Retinal pigment epithelial cell (primary cell): Measurements from ENCODE around the gene CCDC27.

Experiments
- DNase-seq: peaks from one replicate; pipeline ENCODE4 v3.0.0-alpha.2; 2010; ENCODE audit warnings: low read depth
- H3K4me3 ChIP-seq: 2 replicates; pipeline ENCODE4 v1.5.1; 2011; ENCODE audit warnings: mild to moderate bottlenecking, low read length, control low read depth, moderate library complexity
- TF ChIP-seq, protein P1 (sequence below): conservative IDR thresholded peaks from 2 replicates; pipeline ENCODE4 v1.5.1; 2011; ENCODE audit warnings: low read depth, low read length, control low read depth, inconsistent platforms

CCDC27 gene

DNA sequence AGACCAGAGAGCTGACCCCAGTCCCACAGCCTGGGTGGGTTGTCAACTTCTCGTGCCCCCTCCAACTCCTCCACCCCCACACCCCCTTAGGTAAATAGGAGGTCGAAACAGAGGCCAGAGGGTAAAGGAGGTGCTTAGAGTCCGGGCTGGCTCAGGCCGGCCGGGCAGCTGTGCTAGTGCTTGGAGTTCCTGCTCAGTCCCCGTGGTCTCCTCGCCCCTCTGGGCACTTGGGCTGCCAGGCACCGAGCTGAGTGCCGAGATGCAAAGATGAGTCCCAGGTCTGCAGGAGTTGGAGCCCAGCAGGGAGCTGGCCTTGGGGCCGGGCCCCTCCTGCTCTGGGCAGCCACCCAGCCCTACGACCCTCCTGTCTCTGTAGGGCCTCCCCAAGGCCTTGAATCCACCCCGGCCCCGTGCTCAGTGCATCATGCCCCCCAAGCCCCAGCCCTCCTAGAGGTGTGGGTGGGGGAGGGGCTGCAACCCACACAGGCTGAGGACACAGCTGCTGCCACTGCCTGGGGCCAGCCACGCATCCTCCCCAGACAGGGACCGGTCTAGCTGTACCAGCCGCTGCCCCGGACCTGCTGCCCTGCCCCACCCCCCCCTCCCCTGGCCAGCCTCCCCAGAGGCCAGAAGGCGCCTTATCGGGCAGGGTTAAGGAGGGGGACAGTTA, 22.2 kb downstream of the CCDC27 start:
- H3K4me3 ChIP-seq, result no peak overlapping the region
- DNase-seq, result no peak
- TF ChIP-seq, protein P1, sequence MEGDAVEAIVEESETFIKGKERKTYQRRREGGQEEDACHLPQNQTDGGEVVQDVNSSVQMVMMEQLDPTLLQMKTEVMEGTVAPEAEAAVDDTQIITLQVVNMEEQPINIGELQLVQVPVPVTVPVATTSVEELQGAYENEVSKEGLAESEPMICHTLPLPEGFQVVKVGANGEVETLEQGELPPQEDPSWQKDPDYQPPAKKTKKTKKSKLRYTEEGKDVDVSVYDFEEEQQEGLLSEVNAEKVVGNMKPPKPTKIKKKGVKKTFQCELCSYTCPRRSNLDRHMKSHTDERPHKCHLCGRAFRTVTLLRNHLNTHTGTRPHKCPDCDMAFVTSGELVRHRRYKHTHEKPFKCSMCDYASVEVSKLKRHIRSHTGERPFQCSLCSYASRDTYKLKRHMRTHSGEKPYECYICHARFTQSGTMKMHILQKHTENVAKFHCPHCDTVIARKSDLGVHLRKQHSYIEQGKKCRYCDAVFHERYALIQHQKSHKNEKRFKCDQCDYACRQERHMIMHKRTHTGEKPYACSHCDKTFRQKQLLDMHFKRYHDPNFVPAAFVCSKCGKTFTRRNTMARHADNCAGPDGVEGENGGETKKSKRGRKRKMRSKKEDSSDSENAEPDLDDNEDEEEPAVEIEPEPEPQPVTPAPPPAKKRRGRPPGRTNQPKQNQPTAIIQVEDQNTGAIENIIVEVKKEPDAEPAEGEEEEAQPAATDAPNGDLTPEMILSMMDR, result no peak

DNA sequence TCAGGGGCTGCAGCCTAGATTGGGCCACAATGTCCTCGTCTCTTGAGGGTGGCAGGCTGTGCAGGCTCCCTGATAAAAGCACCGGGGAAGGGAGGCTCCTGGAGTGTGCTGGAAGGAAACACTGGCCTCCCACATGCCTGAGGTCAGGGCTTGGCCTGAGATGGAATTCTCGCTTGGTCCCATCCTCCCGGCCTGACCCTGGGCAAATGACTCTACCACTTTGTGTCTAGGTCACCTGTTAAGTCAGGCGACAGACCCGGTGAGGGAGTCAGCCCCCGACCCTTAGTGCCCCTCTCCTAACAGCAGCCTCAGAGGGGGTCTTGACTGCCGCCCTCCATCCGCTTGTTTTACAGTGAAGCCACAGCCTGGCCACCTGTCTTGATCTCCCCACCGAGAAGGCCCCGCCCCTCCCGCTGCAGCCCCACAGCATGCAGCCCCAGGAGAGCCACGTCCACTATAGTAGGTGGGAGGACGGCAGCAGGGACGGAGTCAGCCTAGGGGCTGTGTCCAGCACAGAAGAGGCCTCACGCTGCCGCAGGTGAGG, 22.8 kb downstream of the CCDC27 start:
- TF ChIP-seq, protein P1, result no peak
- no peak for DNase-seq

GRCh38 chr1:3775490-3776230, 23.4 kb downstream of the CCDC27 start:
- TF ChIP-seq, protein P1, result peak; percentile 18
- DNase-seq, result no peak
- no peak overlapping the region for H3K4me3 ChIP-seq

More for the DNA sequence above, 22.8 kb downstream of the CCDC27 start:
- H3K4me3 ChIP-seq, result no peak overlapping the region

DNA sequence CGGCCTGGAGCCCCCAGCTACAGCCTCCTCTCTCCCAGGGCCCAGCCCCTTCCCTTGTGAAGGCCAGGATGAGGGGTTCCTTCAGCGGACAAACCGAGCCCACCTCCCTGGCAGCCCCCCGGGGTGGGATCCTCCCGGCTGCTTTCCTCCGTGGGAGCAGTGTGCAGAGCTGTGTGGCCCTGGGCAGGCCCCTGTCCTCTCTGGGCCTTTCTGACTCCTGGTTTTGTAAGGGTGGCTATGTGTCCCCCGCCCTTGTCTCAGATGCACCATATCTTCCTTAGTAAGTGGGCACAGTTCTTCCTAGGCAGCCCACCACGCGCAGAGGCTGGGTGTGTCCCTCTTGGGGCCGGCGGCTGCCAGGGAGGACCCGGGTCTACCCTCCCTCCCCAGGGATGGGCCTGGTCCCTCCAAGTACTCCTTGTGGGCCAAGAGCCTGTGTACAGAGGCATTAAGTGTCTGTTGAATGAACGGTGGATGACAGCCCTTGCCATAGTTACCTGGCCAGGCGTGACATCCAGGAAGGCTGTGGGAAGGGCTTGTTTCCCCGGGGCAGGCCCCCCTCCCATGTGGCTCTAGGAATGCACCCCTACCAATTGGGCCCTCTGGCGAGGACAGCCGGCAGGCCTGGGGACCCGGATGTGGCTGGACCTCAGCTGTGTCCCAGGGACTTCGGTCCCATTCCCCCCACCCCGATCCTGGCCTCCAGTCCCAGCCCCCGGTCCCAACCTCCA, 24.1 kb downstream of the CCDC27 start:
- no peak for DNase-seq
- no peak overlapping the region for H3K4me3 ChIP-seq
- TF ChIP-seq, protein P1, result no peak

DNA sequence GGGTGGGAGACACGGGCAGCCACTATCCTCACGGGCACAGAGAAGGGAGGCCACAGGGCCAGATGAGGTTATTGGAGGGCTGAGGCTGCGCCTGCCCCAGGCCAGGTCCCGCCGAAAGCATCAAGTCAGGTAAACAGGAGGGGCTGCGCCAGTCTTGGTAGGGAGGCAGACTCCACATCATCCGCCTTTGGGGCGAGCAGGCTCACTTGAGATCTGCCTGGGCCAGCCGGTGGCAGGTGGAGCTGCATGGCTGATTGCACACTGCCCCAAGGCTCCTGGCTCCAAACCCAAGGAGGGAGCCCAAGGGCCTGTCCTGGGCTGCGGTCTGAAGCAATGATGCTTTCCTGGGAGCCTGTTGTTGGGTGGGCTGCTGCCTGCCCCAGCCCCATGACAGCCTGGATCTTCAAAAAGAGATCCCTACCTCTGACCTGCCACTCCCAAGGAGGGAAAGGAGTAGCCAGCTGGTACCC, 24.9 kb downstream of the CCDC27 start:
- H3K4me3 ChIP-seq, result no peak overlapping the region
- TF ChIP-seq, protein P1, result no peak
- no peak for DNase-seq

DNA sequence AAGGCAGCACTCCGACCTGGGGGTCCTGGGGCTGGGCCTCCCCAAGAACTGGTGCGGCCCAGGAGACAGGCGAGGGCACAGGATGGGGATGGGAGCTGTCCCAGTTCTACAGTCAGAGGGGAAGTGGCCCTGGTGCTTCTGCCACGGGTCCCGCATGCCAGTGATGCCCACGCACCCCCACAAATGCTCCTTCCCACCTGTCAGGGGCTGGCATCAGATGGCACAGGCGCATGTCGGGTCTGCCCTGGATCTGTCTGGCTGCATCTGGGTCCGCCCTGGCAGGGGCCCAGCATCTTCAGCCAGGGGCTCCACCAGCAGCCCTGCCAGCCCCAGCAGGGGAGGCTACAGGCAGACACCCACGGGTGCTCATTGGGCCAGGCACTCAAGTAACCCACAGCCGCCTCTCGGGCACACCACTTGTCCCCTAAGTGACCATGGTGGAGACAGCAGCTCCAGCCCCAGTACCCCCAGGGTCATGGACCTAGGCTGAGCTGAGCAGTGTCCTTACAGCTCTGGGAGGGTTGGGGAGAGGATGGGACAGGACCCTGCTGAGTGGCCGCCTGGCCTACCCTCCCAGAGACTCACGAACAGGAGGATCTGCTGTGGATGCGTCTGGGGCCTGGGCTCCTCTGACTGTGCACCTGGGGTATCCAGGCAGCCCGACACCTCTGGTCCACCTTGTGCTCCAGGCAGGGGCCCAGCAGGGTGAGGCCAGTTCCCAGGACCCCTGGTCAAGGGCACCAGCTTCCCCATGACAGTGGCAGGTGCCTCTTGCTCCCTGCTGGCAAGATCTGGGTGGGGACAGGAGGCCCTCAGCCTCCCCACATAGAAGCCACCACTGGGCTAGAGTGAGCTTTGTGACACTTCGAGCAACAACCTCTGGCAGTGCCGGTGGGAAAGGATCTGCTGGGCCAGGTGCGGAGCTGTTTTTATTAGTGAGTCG, 25.7 kb downstream of the CCDC27 start:
- no peak overlapping the region for H3K4me3 ChIP-seq
- DNase-seq, result no peak
- TF ChIP-seq, protein P1, result no peak
